Measurements from ENCODE around the gene PPFIBP2.

Gene PPFIBP2

DNA sequence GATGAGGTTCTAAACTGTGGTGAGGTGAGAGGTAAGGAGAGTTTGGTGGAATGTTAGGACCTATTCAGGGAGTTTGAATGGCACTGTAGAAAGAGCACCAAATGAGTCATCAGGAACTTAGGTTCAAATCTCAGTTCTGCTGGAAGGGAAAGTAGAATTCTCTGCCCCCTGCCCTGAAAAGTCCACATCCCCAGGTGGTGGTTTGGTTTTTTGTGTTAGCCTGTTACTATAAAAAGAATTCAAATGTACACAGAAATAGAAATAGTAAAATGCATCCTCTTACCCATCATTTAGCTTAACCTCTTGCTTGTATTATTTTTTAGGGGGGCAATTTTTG, 20.2 kb downstream of the PPFIBP2 start:
- DNase-seq (ENCODE audit: low spot score), result no peak
- TF ChIP-seq, protein P1, sequence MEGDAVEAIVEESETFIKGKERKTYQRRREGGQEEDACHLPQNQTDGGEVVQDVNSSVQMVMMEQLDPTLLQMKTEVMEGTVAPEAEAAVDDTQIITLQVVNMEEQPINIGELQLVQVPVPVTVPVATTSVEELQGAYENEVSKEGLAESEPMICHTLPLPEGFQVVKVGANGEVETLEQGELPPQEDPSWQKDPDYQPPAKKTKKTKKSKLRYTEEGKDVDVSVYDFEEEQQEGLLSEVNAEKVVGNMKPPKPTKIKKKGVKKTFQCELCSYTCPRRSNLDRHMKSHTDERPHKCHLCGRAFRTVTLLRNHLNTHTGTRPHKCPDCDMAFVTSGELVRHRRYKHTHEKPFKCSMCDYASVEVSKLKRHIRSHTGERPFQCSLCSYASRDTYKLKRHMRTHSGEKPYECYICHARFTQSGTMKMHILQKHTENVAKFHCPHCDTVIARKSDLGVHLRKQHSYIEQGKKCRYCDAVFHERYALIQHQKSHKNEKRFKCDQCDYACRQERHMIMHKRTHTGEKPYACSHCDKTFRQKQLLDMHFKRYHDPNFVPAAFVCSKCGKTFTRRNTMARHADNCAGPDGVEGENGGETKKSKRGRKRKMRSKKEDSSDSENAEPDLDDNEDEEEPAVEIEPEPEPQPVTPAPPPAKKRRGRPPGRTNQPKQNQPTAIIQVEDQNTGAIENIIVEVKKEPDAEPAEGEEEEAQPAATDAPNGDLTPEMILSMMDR (conservative IDR thresholded peaks at IDR 0.05; ENCODE audit: low read depth), result no peak
- POLR2A ChIA-PET (ENCODE audit: low non-redundant PET), result no interaction called here
- no peak overlapping the region for H3K27ac ChIP-seq
- CTCF ChIA-PET, result interaction anchor here (0.6 kb wide), 1 partner anchor 160 kb away, joined by 3 read pairs; no protein-coding TSS in a partner anchor

DNA sequence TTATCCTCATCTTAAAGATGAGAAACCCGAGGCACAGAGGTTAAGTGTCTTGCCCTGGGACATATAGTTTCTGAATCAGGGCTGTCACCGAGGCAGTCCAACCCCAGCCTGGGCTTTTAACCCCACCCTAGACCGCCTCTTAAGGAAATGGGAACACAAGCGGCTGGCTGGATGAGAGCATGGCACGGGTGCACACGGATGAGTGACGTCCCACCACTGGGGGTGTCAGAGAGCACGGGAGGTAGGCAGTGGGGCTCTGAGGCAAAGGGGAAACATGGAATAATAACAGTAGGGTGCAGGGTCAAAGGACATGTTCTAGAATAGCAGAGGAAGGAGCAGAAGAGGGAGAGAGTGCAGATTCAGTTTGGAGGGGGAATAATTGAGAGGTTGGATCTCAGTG, 22.3 kb downstream of the PPFIBP2 start:
- DNase-seq (ENCODE audit: low spot score), result no peak
- ChIA-PET CTCF (no interaction called here), POLR2A (ENCODE audit: low non-redundant PET) (no interaction called here)
- TF ChIP-seq, protein P1 (conservative IDR thresholded peaks at IDR 0.05; ENCODE audit: low read depth), result no peak
- H3K27ac ChIP-seq, result no peak overlapping the region

DNA sequence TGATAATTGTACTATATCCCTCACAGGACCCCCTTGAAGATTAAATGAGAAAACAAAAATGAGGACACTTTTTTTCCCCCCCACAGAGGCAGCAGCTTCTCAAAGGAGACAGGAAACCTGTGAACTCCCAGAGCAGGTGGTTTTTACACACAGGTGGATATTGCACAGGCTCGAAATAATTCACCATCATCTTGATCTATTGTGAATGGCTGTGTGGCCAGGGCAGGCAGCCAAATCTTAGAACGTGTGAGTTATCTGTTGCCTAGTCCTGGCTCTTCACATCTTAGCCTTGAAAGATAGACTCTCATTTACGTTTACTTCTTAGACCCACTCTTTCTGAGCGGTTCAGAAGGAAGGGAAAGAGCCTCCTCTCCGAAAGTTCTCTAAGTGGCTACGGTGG, 23.5 kb downstream of the PPFIBP2 start:
- POLR2A ChIA-PET (ENCODE audit: low non-redundant PET), result no interaction called here
- DNase-seq (ENCODE audit: low spot score), result no peak
- CTCF ChIA-PET, result interaction anchor here (0.6 kb wide), 1 partner anchor 95 kb away, joined by 3 read pairs; no protein-coding TSS in a partner anchor
- TF ChIP-seq, protein P1 (conservative IDR thresholded peaks at IDR 0.05; ENCODE audit: low read depth), result no peak
- H3K27ac ChIP-seq, result no peak overlapping the region

DNA sequence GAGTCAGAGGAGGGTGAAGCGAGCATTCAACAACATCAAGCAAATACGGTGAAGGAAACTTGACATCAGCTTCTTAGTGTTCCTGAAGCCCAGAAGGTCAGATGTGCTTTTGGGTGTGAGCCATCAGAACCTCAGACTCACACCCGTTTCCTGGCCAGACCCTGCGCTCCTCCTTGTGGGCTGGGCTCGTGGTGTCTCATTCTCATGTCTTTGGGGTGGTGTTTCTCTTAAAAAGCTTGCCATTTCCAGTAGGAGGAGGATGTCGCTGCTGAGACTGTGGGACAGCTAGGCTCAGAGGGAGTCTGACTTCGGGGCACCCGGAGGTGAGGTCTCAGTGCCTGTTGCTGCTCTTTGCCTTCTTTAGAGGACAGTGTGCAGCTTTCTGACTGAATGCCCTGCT, 24.2 kb downstream of the PPFIBP2 start:
- CTCF ChIA-PET, result no interaction called here

DNA sequence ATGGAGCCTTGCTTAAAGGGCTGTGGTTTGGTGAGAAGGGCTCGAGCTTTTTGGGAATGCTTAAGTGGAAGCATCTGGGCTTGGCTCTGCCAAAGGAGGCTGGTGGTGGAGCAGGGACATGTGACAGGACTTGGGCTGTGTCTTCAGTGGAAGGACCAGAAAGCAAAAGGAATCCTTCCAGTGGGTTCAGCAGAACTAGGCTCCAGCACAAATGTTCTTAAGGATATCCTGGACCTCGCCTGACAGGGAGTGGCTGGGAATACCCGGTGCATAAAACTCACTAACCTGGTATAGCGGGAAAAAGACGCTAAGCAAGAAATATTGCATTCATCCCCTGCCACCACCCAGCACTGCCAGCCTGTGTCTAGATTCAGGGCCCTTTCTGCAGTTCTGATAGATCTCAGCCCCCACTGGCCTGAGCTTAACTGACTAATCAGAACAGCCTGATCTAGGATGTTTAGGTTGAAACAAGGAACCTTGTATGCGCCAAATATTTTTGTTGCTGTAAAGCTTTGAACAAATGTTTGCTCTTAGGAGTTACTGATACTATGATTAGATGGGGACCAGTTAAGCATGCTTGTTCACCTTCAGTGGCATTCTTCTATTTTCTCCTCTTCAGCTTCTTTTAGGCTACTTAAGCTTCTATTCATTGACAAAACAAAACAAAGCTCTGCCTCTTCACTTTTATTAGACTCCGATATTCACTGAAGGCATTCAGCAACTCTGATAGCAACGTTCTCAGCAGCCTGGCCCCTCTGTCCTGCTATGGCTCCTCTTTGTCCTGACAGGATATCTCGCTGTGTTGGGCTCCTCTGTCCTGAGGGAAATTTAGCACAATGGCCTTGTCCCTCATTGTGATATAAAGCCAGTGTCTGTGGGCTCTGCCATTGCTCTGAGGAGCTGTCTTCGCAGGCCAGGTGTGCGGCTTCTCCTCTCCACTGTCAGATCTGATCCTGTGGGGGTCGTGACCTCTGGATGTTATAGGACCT, 25.0 kb downstream of the PPFIBP2 start:
- ChIA-PET CTCF (no interaction called here), POLR2A (ENCODE audit: low non-redundant PET) (no interaction called here)
- DNase-seq (ENCODE audit: low spot score), result no peak
- H3K27ac ChIP-seq, result no peak overlapping the region
- TF ChIP-seq, protein P1 (conservative IDR thresholded peaks at IDR 0.05; ENCODE audit: low read depth), result no peak

More for the DNA sequence above, 24.2 kb downstream of the PPFIBP2 start:
- H3K27ac ChIP-seq, result no peak overlapping the region
- POLR2A ChIA-PET (ENCODE audit: low non-redundant PET), result no interaction called here
- TF ChIP-seq, protein P1 (conservative IDR thresholded peaks at IDR 0.05; ENCODE audit: low read depth), result no peak
- DNase-seq (ENCODE audit: low spot score), result no peak

DNA sequence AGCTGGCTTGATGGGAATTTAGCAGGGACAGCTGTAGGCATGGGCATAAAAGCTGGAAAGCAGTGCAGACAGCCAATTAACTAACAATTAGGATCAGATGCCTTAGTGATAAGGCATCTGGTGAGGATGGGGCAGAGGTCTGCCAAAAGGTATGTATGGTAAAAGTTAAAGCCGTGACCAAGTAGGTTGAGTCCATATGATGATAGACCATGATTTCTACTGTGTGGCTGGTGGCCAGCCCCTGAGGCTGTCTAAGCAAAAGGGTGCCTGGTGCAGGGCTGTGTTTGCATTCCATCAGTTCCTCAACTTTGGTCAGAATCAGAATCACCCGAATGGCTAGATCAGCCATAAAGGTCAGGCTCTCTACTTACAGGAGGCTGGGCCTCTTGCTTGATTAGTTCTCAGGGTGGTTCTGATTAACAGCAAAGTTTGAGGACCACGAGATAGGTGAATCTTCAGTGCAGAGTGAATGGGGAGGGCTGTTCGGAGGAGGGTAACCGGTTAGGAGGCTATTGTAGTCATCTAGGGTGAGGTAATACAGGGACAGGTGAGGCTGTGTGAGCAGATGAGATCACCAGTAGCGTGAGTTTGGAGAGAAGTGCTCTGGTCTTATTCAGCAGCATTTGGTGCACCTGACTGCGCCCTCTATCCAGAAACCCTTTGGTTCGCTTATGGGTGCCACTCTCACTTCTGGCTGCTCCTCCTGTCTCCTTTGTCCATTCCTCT, 27.2 kb downstream of the PPFIBP2 start:
- H3K27ac ChIP-seq, result no peak overlapping the region
- TF ChIP-seq, protein P1 (conservative IDR thresholded peaks at IDR 0.05; ENCODE audit: low read depth), result no peak
- no peak for DNase-seq (ENCODE audit: low spot score)
- ChIA-PET POLR2A (ENCODE audit: low non-redundant PET) (no interaction called here), CTCF (no interaction called here)

All from RWPE1 (cell line).